ENCODE measurements around the gene KIF18B.

The KIF18B gene

DNA sequence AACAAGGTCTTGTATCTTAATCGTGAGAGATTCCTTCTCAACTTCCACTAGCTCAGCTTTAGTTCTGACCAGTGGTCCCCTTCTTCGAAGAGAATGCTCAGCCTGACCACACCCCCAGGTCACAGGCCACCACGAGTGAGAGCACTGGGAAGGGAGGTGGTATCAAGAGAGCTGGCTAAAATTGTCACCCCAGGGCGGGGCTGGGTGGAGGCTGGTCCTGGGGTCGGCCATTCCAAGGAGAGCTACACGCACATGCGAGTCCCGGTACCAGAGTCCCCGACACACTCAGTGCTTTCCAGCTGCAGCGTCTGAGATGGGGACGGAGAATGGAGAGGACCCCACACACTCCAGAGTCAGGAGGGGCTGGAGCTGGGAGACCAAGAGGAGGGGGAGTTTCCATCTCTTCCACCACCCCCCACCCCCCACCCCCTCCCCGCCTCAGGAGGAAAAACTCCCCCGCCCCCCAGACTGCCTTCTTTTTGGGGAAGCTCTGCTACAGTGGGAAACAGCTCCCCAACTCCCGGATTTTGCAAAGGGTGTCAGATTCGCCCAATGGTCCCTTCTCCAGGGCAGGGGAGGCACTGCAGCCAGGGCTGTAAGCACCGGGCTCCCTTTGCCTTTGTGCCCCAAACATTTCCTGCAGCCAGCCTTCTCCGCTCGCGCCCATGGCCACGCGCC is 18.9 kb upstream of the KIF18B start:
- H3K27ac ChIP-seq (replicated peaks): no peak overlapping the region
- peaks cover 41% of the 10 kb centered on the region for H3K27me3 ChIP-seq (ENCODE audit: insufficient read depth, poor library complexity, severe bottlenecking)
- TF ChIP-seq SPI1 (IDR thresholded peaks at IDR 0.05; ENCODE audit: borderline replicate concordance, low read depth): no peak
- TF ChIP-seq GABPA (IDR thresholded peaks at IDR 0.05; ENCODE audit: low read depth): no peak
- TF ChIP-seq, protein P1, sequence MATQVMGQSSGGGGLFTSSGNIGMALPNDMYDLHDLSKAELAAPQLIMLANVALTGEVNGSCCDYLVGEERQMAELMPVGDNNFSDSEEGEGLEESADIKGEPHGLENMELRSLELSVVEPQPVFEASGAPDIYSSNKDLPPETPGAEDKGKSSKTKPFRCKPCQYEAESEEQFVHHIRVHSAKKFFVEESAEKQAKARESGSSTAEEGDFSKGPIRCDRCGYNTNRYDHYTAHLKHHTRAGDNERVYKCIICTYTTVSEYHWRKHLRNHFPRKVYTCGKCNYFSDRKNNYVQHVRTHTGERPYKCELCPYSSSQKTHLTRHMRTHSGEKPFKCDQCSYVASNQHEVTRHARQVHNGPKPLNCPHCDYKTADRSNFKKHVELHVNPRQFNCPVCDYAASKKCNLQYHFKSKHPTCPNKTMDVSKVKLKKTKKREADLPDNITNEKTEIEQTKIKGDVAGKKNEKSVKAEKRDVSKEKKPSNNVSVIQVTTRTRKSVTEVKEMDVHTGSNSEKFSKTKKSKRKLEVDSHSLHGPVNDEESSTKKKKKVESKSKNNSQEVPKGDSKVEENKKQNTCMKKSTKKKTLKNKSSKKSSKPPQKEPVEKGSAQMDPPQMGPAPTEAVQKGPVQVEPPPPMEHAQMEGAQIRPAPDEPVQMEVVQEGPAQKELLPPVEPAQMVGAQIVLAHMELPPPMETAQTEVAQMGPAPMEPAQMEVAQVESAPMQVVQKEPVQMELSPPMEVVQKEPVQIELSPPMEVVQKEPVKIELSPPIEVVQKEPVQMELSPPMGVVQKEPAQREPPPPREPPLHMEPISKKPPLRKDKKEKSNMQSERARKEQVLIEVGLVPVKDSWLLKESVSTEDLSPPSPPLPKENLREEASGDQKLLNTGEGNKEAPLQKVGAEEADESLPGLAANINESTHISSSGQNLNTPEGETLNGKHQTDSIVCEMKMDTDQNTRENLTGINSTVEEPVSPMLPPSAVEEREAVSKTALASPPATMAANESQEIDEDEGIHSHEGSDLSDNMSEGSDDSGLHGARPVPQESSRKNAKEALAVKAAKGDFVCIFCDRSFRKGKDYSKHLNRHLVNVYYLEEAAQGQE (IDR thresholded peaks at IDR 0.05; ENCODE audit: insufficient replicate concordance, low read depth): no peak
- TF ChIP-seq, protein P2, sequence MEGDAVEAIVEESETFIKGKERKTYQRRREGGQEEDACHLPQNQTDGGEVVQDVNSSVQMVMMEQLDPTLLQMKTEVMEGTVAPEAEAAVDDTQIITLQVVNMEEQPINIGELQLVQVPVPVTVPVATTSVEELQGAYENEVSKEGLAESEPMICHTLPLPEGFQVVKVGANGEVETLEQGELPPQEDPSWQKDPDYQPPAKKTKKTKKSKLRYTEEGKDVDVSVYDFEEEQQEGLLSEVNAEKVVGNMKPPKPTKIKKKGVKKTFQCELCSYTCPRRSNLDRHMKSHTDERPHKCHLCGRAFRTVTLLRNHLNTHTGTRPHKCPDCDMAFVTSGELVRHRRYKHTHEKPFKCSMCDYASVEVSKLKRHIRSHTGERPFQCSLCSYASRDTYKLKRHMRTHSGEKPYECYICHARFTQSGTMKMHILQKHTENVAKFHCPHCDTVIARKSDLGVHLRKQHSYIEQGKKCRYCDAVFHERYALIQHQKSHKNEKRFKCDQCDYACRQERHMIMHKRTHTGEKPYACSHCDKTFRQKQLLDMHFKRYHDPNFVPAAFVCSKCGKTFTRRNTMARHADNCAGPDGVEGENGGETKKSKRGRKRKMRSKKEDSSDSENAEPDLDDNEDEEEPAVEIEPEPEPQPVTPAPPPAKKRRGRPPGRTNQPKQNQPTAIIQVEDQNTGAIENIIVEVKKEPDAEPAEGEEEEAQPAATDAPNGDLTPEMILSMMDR (IDR thresholded peaks at IDR 0.05; ENCODE audit: insufficient read depth, low read length): no peak
- TF ChIP-seq POLR2AphosphoS5 (IDR thresholded peaks at IDR 0.05; ENCODE audit: low read depth): no peak
- no peak overlapping the region for H3K4me3 ChIP-seq (replicated peaks; ENCODE audit: insufficient read depth, low read length)
- no peak for DNase-seq (ENCODE audit: low read depth in 1 of 2, low spot score in 1 of 2)

DNA sequence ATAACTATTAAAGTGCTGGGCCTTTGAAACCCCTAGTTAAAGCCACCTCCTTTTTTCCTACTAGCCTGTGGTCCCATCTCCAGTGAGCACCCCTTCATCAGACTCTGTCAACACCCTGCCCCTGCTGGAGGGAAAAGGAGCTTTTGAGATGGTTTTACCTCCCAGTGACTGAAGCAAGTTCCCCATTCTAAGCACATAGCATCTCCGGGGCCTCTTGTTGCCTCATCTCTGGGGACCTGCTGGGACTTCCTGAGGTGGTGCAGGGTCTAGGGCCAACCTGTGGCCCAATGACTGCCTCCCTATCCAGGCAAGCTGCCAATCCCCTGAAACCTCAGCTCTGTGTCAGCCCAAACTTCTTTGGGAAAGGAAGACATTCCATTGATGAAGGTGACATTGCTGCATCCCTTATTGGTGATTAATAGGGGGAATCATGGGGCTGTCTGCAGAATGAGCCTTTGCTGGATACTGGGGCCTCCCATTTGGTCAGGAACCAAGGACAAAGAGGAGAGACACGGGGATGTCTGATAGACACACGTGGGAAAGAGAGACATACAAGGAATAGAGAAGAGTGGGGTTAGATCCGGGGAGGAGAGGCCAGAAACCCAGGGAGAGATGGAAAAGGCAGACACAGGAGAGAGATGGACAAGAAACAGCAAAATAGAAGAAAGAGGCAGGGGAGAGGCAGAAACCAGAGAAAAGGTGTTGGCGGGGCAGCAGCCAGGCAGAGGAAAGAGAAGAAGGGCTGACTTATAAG is 18.1 kb upstream of the KIF18B start:
- no peak overlapping the region for H3K27ac ChIP-seq (replicated peaks)
- TF ChIP-seq, protein P2 (IDR thresholded peaks at IDR 0.05; ENCODE audit: insufficient read depth, low read length): peak; percentile 12
- TF ChIP-seq, protein P1 (IDR thresholded peaks at IDR 0.05; ENCODE audit: insufficient replicate concordance, low read depth): no peak
- TF ChIP-seq SPI1 (IDR thresholded peaks at IDR 0.05; ENCODE audit: borderline replicate concordance, low read depth) (peak; percentile 35; the same call in 1 of the 2 replicates), POLR2AphosphoS5 (IDR thresholded peaks at IDR 0.05; ENCODE audit: low read depth) (no peak), GABPA (IDR thresholded peaks at IDR 0.05; ENCODE audit: low read depth) (no peak)
- peak; percentile 54 to 83 for DNase-seq (ENCODE audit: low read depth in 1 of 2, low spot score in 1 of 2)
- peaks cover 35% of the 10 kb centered on the region for H3K27me3 ChIP-seq (ENCODE audit: insufficient read depth, poor library complexity, severe bottlenecking)
- H3K4me3 ChIP-seq (replicated peaks; ENCODE audit: insufficient read depth, low read length): no peak overlapping the region

DNA sequence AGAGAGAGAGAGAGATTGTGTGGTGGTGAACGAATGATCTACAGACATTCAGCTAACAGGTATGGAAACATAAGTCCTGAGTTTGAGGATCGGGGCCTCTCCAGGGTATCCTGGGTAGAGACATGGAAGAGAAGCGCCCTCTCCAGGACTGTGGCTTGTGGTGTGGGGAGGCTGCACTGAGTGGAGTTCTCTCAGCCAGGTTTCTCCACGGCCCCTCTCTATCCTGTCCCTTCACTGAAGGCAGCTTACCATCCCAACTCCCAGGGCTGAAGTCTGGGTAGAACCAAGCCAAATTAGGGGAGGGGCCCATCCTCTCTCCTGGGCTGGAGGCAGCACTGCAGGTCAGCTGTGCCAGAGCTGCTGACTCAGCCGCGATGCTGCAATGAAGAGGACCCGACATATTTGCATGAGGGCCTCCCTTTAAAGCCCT is 14.4 kb upstream of the KIF18B start:
- Histone ChIP-seq H3K27me3 (ENCODE audit: insufficient read depth, poor library complexity, severe bottlenecking) (peaks cover 27% of the 10 kb centered on the region), H3K27ac (replicated peaks) (no peak overlapping the region), H3K4me3 (replicated peaks; ENCODE audit: insufficient read depth, low read length) (no peak overlapping the region)
- TF ChIP-seq POLR2AphosphoS5 (IDR thresholded peaks at IDR 0.05; ENCODE audit: low read depth): no peak
- TF ChIP-seq, protein P1 (IDR thresholded peaks at IDR 0.05; ENCODE audit: insufficient replicate concordance, low read depth): no peak
- TF ChIP-seq GABPA (IDR thresholded peaks at IDR 0.05; ENCODE audit: low read depth): no peak
- no peak for TF ChIP-seq SPI1 (IDR thresholded peaks at IDR 0.05; ENCODE audit: borderline replicate concordance, low read depth)
- TF ChIP-seq, protein P2 (IDR thresholded peaks at IDR 0.05; ENCODE audit: insufficient read depth, low read length): no peak
- DNase-seq (ENCODE audit: low read depth in 1 of 2, low spot score in 1 of 2): peak in 1 of 2 experiments; percentile 15

All from HL-60 (cell line).